ENCODE data around the gene RUFY4. TPM values are rescaled to one million over a fixed set of nuclear protein-coding genes. Genes with fewer than 3 reads are reported as not detected.
"Not testable (repeated sequence)": the region's sequence is repeated elsewhere in the genome, so short reads cannot be mapped to it uniquely, and the experiment has no call there.

RUFY4 gene
- total and polyA plus RNA-seq, 2 donors (not counting 3 experiments of a cell fraction or from before 2014, with no cell fraction given) = not detected

DNA sequence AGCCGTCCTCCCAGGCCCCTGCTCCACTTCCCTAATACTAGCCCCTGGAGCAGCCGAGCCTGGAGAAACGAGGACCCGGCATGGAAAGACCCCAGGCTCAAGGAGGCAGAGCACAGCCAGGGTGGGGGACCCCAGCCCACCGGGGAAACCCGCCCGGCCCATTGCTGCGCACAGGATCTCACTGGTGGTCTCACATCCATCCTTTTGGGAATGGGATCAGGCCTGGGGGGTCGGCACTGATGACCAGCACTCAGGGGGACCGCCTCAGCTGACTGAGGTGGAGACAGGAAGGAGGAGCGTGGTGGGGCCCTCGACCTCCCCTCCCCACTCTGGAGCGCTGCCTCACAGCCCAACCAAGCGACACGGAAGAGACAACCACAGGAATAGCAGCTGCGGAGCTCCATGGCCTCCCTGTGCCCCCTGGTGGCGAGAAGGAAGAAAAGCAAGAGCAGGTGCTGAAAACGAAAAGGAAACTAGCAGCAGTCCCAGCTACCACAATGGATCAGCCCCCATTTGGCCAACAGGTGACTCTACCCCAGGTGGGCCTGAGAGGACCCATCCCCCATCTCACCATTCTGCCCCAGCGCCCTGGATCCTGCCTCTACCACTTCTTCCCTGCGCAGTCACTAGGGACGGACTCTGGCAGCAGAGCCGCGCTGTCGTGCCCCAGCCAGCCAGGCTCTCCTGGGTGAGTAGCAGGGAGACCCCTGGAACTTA is 34.4 kb upstream of the RUFY4 start:
- peak; percentile 96 for FAIRE-seq
- H3K4me1 ChIP-seq (ENCODE audit: control insufficient read depth, extremely low read depth, insufficient read depth, low read length); H3K4me3 ChIP-seq (replicated peaks in 1 of 3; ENCODE audit: insufficient read depth in 1 of 3, low read depth in 1 of 3, low read length in 3 of 3); H3K9me3 ChIP-seq (replicated peaks; ENCODE audit: control insufficient read depth, insufficient read depth, low read length); H3K79me2 ChIP-seq (ENCODE audit: control insufficient read depth, insufficient read depth, low read length); H3K9me1 ChIP-seq (replicated peaks; ENCODE audit: control insufficient read depth, extremely low read depth, insufficient read depth, low read length); BruUV-seq (replicated peaks); H3K4me2 ChIP-seq (ENCODE audit: insufficient read depth, low read length); H3K36me3 ChIP-seq (ENCODE audit: control insufficient read depth in 2 of 2, extremely low read depth in 1 of 2, insufficient read depth in 2 of 2, low read length in 2 of 2); POLR2A ChIA-PET; H3K9ac ChIP-seq (replicated peaks; ENCODE audit: extremely low read depth, insufficient read depth, low read length); dilution Hi-C loops (cut with MboI; ENCODE audit: extremely low pct_ligation_motif_present, low sequenced_read_pairs); H4K20me1 ChIP-seq (replicated peaks; ENCODE audit: control insufficient read depth, extremely low read depth, insufficient read depth, low read length); H3K27ac ChIP-seq (ENCODE audit: insufficient read depth, low read depth, low read length): not testable (repeated sequence)
- DNase-seq (ENCODE audit: low read depth, low spot score) = peak; percentile 53
- CTCF ChIA-PET = interaction anchor here (0.6 to 7.8 kb wide), 15 partner anchors 9 to 384 kb away, joined by 3 to 341 read pairs (median 4); no protein-coding TSS in a partner anchor
- intact Hi-C loops (cut with micrococcal nuclease) = loop anchor here (1.0 kb wide), 5 partner anchors 40 to 249 kb away; no protein-coding TSS in a partner anchor
- Histone ChIP-seq H3K27me3 (ENCODE audit: control insufficient read depth in 2 of 2, insufficient read depth in 2 of 2, low read length in 2 of 2) (peaks cover 27 to 29% of the 10 kb centered on the region in 2 experiments), H2AFZ (ENCODE audit: low read depth, low read length) (peak overlapping the region; percentile 48)
- TF ChIP-seq, protein P1, sequence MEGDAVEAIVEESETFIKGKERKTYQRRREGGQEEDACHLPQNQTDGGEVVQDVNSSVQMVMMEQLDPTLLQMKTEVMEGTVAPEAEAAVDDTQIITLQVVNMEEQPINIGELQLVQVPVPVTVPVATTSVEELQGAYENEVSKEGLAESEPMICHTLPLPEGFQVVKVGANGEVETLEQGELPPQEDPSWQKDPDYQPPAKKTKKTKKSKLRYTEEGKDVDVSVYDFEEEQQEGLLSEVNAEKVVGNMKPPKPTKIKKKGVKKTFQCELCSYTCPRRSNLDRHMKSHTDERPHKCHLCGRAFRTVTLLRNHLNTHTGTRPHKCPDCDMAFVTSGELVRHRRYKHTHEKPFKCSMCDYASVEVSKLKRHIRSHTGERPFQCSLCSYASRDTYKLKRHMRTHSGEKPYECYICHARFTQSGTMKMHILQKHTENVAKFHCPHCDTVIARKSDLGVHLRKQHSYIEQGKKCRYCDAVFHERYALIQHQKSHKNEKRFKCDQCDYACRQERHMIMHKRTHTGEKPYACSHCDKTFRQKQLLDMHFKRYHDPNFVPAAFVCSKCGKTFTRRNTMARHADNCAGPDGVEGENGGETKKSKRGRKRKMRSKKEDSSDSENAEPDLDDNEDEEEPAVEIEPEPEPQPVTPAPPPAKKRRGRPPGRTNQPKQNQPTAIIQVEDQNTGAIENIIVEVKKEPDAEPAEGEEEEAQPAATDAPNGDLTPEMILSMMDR (IDR thresholded peaks at IDR 0.05; ENCODE audit: extremely low read depth in 1 of 2, insufficient read depth in 1 of 2, low read depth in 1 of 2, low read length in 2 of 2) = peak; percentile 49 to 67
- peak; percentile 52 for TF ChIP-seq EZH2 (IDR thresholded peaks at IDR 0.05; ENCODE audit: borderline replicate concordance, low read depth, low read length, severe bottlenecking)

DNA sequence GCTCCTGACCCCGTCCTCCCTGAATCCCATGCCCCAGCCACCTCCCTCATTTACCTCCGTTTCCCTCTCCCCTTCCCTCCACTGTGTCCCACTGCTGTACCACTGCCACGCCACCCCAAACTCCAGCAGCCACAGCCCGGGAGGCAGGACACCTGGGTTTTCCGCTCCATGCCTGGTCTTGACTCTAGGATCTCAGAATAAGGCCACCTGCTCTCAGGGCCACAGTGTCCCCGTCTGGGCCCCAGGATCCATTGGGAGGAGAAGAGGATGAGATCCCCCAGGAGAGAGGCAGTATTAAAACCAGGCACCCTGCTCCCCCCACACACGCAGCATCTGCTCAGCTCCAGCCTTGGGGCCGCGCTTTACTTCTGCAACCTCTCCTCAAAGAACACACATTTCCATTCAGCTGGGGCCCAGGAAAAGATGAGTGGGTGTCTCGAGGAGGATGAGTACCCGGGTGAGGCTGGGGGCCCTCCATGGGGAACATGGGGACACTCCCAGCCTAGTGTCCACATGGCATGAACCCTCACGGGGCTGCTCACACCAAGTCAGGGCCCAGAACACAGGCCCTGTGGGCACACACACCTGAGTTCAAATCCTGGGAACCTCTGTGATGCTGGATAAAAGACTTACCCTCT is 33.5 kb upstream of the RUFY4 start:
- ChIA-PET POLR2A (no interaction called here), CTCF (interaction anchor here (1.0 to 7.8 kb wide), 10 partner anchors 11 to 385 kb away, joined by 3 to 341 read pairs (median 7); partner anchors contain the start of gene RUFY4)
- TF ChIP-seq EZH2 (IDR thresholded peaks at IDR 0.05; ENCODE audit: borderline replicate concordance, low read depth, low read length, severe bottlenecking) (no peak), JUN (IDR thresholded peaks at IDR 0.05; ENCODE audit: borderline replicate concordance, insufficient read depth, insufficient read length, low read depth) (no peak)
- H2AFZ ChIP-seq (ENCODE audit: low read depth, low read length) = no peak overlapping the region
- H3K9me3 ChIP-seq (replicated peaks; ENCODE audit: control insufficient read depth, insufficient read depth, low read length) = no peaks in the 10 kb centered on the region
- no peak overlapping the region for H3K4me2 ChIP-seq (ENCODE audit: insufficient read depth, low read length)
- no peaks in the 10 kb centered on the region for H3K79me2 ChIP-seq (ENCODE audit: control insufficient read depth, insufficient read depth, low read length)
- no peaks in the 10 kb centered on the region for H3K4me1 ChIP-seq (ENCODE audit: control insufficient read depth, extremely low read depth, insufficient read depth, low read length)
- H3K4me3 ChIP-seq (replicated peaks in 1 of 3; ENCODE audit: insufficient read depth in 1 of 3, low read depth in 1 of 3, low read length in 3 of 3) = no peak overlapping the region
- no peaks in the 10 kb centered on the region for H3K36me3 ChIP-seq (ENCODE audit: control insufficient read depth in 2 of 2, extremely low read depth in 1 of 2, insufficient read depth in 2 of 2, low read length in 2 of 2)
- H3K9ac ChIP-seq (replicated peaks; ENCODE audit: extremely low read depth, insufficient read depth, low read length) = no peak overlapping the region
- dilution Hi-C loops (cut with MboI; ENCODE audit: extremely low pct_ligation_motif_present, low sequenced_read_pairs) (no loop called here), intact Hi-C loops (cut with micrococcal nuclease) (no loop called here)
- BruUV-seq (replicated peaks) = no TSS peak
- H4K20me1 ChIP-seq (replicated peaks; ENCODE audit: control insufficient read depth, extremely low read depth, insufficient read depth, low read length) = no peaks in the 10 kb centered on the region
- DNase-seq (ENCODE audit: low read depth, low spot score) (no peak), FAIRE-seq (no peak)
- peaks cover 25 to 27% of the 10 kb centered on the region in 2 experiments for H3K27me3 ChIP-seq (ENCODE audit: control insufficient read depth in 2 of 2, insufficient read depth in 2 of 2, low read length in 2 of 2)
- no peak overlapping the region for H3K27ac ChIP-seq (ENCODE audit: insufficient read depth, low read depth, low read length)
- no peaks in the 10 kb centered on the region for H3K9me1 ChIP-seq (replicated peaks; ENCODE audit: control insufficient read depth, extremely low read depth, insufficient read depth, low read length)

All from endothelial cell of umbilical vein (primary cell).